ENCODE data around the gene NBPF15. TPM values are rescaled to one million over a fixed set of nuclear protein-coding genes. Genes with fewer than 3 reads are reported as not detected.
"Not testable (repeated sequence)": the region's sequence is repeated elsewhere in the genome, so short reads cannot be mapped to it uniquely, and the experiment has no call there.

The NBPF15 gene
- total RNA-seq, 1 experiment from 2014 or later: 33.9 TPM

DNA sequence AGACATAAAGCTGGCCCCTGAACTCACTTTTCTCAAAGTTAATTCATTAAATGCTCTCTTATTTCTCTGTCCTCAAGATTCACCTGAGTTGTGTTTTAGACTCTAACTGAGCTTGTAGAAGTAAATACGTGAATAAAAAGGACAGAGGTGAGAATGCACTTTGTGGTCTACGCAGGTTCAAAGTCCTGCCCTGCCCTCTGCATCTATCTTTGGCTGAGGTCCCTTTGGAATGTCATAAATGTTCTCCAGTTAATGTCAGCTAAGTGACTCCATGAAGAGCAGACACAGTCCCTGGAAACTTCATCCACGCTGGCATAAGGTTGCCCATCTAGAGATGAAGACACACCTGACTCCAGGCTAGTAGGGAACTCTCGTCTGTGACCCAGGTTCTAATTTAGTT is 10.0 kb upstream of the NBPF15 start:
- BruUV-seq (replicated peaks); H3K27ac ChIP-seq (ENCODE audit: low read depth, low read length, poor library complexity, severe bottlenecking); H3K4me1 ChIP-seq (ENCODE audit: insufficient read depth, low read length, poor library complexity, severe bottlenecking); H3K27me3 ChIP-seq (replicated peaks; ENCODE audit: insufficient read depth, low read depth, low read length, poor library complexity); POLR2A ChIA-PET (ENCODE audit: low non-redundant PET); H3K36me3 ChIP-seq (ENCODE audit: insufficient read depth, low read length, poor library complexity, severe bottlenecking); CTCF ChIA-PET; H3K9me3 ChIP-seq (ENCODE audit: low read depth, low read length, poor library complexity, severe bottlenecking); intact Hi-C loops (cut with micrococcal nuclease; ENCODE audit: unreplicated experiment); H3K4me3 ChIP-seq (ENCODE audit: low read depth, low read length, poor library complexity, severe bottlenecking); DNase-seq (ENCODE audit: low spot score): not testable (repeated sequence)

DNA sequence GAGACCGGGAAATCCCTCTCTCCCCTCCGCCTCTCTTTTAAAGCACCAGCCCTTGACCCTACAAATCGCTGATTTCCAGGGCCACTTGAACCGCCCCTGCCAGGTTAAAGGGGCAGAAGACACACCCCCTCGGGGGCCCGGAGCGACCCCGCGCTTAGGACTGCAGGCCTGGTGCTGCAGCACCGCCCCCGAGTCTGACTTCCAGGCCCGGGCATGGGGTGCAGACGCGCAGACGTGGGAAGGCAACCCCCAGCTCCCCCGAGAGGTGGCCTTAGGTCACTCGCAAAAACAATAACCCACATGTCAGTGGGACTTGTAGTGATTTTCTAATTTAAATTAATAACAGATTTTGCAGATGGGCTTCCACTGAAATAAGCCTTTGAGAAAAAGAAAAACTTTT is 309 bp upstream of the NBPF15 start:
- H3K27me3 ChIP-seq (replicated peaks; ENCODE audit: insufficient read depth, low read depth, low read length, poor library complexity); BruUV-seq (replicated peaks); H3K4me1 ChIP-seq (ENCODE audit: insufficient read depth, low read length, poor library complexity, severe bottlenecking); intact Hi-C loops (cut with micrococcal nuclease; ENCODE audit: unreplicated experiment); H3K36me3 ChIP-seq (ENCODE audit: insufficient read depth, low read length, poor library complexity, severe bottlenecking); POLR2A ChIA-PET (ENCODE audit: low non-redundant PET); H3K27ac ChIP-seq (ENCODE audit: low read depth, low read length, poor library complexity, severe bottlenecking); H3K9me3 ChIP-seq (ENCODE audit: low read depth, low read length, poor library complexity, severe bottlenecking); CTCF ChIA-PET; DNase-seq (ENCODE audit: low spot score): not testable (repeated sequence)
- peak overlapping the region; percentile 53 for H3K4me3 ChIP-seq (ENCODE audit: low read depth, low read length, poor library complexity, severe bottlenecking)

DNA sequence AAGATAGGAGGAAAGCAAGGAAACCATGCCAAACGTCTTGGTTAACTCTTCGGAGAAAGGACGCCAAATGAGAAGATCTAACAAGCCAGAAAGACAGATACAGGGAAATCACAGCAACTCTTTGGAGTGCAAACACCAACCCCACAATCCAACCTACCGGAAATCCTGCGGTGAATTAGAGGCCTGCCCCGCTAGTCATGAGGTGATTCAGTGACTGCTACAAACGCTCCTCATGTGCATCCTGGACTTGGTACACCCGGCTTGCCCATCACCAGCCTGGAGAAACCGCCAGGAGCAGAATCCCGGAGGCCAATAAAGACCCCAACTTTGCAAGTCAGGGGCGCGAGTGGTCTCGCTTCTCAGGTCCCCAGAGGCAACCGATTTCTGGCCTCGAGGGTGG is 783 bp downstream of the NBPF15 start:
- intact Hi-C loops (cut with micrococcal nuclease; ENCODE audit: unreplicated experiment); POLR2A ChIA-PET (ENCODE audit: low non-redundant PET); H3K27ac ChIP-seq (ENCODE audit: low read depth, low read length, poor library complexity, severe bottlenecking); H3K36me3 ChIP-seq (ENCODE audit: insufficient read depth, low read length, poor library complexity, severe bottlenecking); DNase-seq (ENCODE audit: low spot score); H3K4me1 ChIP-seq (ENCODE audit: insufficient read depth, low read length, poor library complexity, severe bottlenecking); H3K9me3 ChIP-seq (ENCODE audit: low read depth, low read length, poor library complexity, severe bottlenecking); H3K27me3 ChIP-seq (replicated peaks; ENCODE audit: insufficient read depth, low read depth, low read length, poor library complexity); BruUV-seq (replicated peaks); CTCF ChIA-PET: not testable (repeated sequence)
- peak overlapping the region; percentile 53 for H3K4me3 ChIP-seq (ENCODE audit: low read depth, low read length, poor library complexity, severe bottlenecking)

- intact Hi-C loops (cut with micrococcal nuclease; ENCODE audit: unreplicated experiment); H3K36me3 ChIP-seq (ENCODE audit: insufficient read depth, low read length, poor library complexity, severe bottlenecking); CTCF ChIA-PET; H3K27me3 ChIP-seq (replicated peaks; ENCODE audit: insufficient read depth, low read depth, low read length, poor library complexity); H3K4me1 ChIP-seq (ENCODE audit: insufficient read depth, low read length, poor library complexity, severe bottlenecking); POLR2A ChIA-PET (ENCODE audit: low non-redundant PET); H3K9me3 ChIP-seq (ENCODE audit: low read depth, low read length, poor library complexity, severe bottlenecking); H3K27ac ChIP-seq (ENCODE audit: low read depth, low read length, poor library complexity, severe bottlenecking); H3K4me3 ChIP-seq (ENCODE audit: low read depth, low read length, poor library complexity, severe bottlenecking); BruUV-seq (replicated peaks); DNase-seq (ENCODE audit: low spot score): not testable (repeated sequence)
Measured at GRCh38 chr1:144442402-144442801, 19.1 kb downstream of the NBPF15 start.

DNA sequence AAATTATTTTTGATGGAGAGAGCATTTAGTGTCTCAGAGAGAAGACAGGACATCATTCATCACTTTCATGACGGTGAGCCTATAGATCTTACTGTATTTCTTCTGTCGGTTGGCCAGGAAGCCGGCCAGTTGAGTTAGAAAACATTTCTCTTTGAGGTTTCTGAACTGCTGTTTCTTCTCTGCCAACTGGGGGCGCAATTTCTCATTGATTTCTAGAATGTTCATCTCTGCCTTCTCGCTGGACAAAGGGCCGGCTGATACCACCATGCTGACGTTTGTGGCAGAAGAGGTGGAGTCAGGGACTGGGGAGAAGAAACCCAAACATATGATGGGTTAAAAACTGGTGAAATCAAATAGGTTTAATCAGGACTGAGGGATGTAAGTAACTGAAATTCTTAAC is 21.7 kb downstream of the NBPF15 start:
- POLR2A ChIA-PET (ENCODE audit: low non-redundant PET); CTCF ChIA-PET; DNase-seq (ENCODE audit: low spot score): not testable (repeated sequence)

GRCh38 chr1:144418891-144419694 is 42.4 kb downstream of the NBPF15 start:
- CTCF ChIA-PET; POLR2A ChIA-PET (ENCODE audit: low non-redundant PET); BruUV-seq (replicated peaks); H3K4me1 ChIP-seq (ENCODE audit: insufficient read depth, low read length, poor library complexity, severe bottlenecking); H3K27me3 ChIP-seq (replicated peaks; ENCODE audit: insufficient read depth, low read depth, low read length, poor library complexity); H3K9me3 ChIP-seq (ENCODE audit: low read depth, low read length, poor library complexity, severe bottlenecking); intact Hi-C loops (cut with micrococcal nuclease; ENCODE audit: unreplicated experiment); H3K36me3 ChIP-seq (ENCODE audit: insufficient read depth, low read length, poor library complexity, severe bottlenecking); H3K27ac ChIP-seq (ENCODE audit: low read depth, low read length, poor library complexity, severe bottlenecking): not testable (repeated sequence)
- peak overlapping the region; percentile 48 for H3K4me3 ChIP-seq (ENCODE audit: low read depth, low read length, poor library complexity, severe bottlenecking)
- peak; percentile 65 for DNase-seq (ENCODE audit: low spot score)

More for the DNA sequence above, 21.7 kb downstream of the NBPF15 start:
- BruUV-seq (replicated peaks); H3K27ac ChIP-seq (ENCODE audit: low read depth, low read length, poor library complexity, severe bottlenecking); H3K4me3 ChIP-seq (ENCODE audit: low read depth, low read length, poor library complexity, severe bottlenecking); intact Hi-C loops (cut with micrococcal nuclease; ENCODE audit: unreplicated experiment); H3K36me3 ChIP-seq (ENCODE audit: insufficient read depth, low read length, poor library complexity, severe bottlenecking); H3K27me3 ChIP-seq (replicated peaks; ENCODE audit: insufficient read depth, low read depth, low read length, poor library complexity); H3K9me3 ChIP-seq (ENCODE audit: low read depth, low read length, poor library complexity, severe bottlenecking); H3K4me1 ChIP-seq (ENCODE audit: insufficient read depth, low read length, poor library complexity, severe bottlenecking): not testable (repeated sequence)
- TF ChIP-seq, protein P1, sequence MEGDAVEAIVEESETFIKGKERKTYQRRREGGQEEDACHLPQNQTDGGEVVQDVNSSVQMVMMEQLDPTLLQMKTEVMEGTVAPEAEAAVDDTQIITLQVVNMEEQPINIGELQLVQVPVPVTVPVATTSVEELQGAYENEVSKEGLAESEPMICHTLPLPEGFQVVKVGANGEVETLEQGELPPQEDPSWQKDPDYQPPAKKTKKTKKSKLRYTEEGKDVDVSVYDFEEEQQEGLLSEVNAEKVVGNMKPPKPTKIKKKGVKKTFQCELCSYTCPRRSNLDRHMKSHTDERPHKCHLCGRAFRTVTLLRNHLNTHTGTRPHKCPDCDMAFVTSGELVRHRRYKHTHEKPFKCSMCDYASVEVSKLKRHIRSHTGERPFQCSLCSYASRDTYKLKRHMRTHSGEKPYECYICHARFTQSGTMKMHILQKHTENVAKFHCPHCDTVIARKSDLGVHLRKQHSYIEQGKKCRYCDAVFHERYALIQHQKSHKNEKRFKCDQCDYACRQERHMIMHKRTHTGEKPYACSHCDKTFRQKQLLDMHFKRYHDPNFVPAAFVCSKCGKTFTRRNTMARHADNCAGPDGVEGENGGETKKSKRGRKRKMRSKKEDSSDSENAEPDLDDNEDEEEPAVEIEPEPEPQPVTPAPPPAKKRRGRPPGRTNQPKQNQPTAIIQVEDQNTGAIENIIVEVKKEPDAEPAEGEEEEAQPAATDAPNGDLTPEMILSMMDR (conservative IDR thresholded peaks at IDR 0.05; ENCODE audit: low read depth, low read length): 0 out of 2 replicates have a peak, but pooled peaks have one; percentile 26

DNA sequence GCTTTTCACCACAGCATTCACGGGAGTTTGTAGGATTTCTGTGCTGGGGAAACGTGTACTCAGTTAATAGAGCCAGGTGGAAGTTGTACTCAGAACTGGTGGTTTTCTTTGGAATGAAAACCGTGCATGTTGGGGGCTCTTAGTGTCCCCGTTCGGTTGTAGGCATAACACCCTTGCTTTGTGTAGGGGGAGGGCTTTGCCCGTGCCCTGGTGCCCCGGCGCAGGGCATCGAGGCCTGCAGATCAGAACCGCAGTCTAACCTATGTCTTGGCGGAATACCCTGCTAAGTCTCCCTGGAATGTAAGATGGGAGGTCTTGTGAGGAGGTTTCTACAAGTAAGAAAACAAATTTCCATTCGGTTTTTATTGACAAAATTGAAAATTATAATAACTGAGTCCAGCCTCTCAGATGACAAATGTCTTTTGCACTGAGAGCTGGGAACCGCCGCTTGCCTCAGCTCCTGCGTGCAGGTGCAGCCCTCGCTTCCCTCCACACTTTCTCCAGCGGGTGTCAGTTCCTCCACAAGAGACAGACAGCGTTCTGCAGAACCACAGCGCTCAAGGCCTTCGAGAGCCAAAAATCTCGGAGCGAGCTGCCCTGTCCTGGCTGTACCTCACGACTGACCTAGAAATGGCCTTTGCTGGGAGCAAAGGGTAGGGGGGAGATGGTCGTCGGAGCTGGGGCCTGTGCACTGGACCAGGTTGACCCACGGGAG is 47.9 kb downstream of the NBPF15 start:
- CTCF ChIA-PET; H3K4me1 ChIP-seq (ENCODE audit: insufficient read depth, low read length, poor library complexity, severe bottlenecking); H3K9me3 ChIP-seq (ENCODE audit: low read depth, low read length, poor library complexity, severe bottlenecking); BruUV-seq (replicated peaks); H3K36me3 ChIP-seq (ENCODE audit: insufficient read depth, low read length, poor library complexity, severe bottlenecking); POLR2A ChIA-PET (ENCODE audit: low non-redundant PET); DNase-seq (ENCODE audit: low spot score); intact Hi-C loops (cut with micrococcal nuclease; ENCODE audit: unreplicated experiment); H3K27me3 ChIP-seq (replicated peaks; ENCODE audit: insufficient read depth, low read depth, low read length, poor library complexity): not testable (repeated sequence)
- peak overlapping the region; percentile 36 for H3K4me3 ChIP-seq (ENCODE audit: low read depth, low read length, poor library complexity, severe bottlenecking)
- peak overlapping the region; percentile 54 for H3K27ac ChIP-seq (ENCODE audit: low read depth, low read length, poor library complexity, severe bottlenecking)

Data from A673 (cell line).